ENCODE data around the gene SSU72.
"Not testable (repeated sequence)": the region's sequence is repeated elsewhere in the genome, so short reads cannot be mapped to it uniquely, and the experiment has no call there.

The SSU72 gene

DNA sequence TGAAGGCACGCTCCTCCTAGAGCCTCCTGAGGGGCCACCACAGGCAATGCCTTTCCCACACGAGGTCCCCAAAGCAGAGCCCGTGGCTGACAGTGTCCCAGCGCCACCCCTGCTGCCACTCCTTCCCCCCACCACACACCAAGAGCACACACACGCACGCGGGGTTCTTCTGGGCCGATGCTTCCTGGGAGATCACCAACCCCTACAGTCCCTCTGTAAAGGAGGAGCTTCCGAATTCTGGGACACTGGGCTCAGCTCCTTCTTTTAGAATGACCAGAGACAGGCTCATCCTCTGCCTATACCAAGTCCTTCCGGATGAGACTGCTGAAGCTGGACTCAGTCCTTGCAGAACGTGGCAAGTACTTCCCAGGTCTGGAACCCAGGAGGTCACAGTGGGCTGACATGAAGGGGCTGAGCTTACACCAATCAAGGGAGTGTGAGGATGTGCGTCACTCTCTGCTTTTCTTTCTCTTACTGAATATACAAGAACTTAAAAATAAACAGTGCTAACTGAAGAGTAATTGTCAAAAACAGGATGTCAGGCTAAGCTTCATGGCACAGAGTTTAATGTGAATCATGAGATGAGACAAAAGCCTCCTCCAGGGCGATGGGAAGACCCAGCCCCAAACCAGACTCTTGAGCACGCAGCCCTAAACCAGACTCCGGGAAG is 12.7 kb downstream of the SSU72 start:
- no peak for DNase-seq (ENCODE audit: low read depth in 1 of 2, low spot score in 1 of 2)

DNA sequence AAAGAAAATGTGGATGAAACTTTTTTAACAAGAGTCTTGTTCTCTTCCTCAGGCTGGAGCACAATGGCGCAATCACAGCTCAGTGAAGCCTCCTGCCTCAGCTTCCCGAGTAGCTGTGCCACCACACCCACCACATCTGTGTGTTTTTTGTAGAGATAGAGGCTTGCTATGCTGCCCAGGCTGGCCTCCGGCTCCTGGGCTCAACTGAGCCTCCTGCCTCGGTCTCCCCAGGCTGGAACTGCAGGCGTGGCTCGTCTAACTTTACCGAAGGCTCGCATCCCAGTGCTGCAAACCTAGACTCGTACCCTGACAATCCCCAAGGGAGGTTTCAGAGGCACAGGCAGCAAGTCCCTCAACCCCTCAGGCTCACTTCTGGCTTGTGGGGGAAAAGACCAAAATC is 14.5 kb downstream of the SSU72 start:
- DNase-seq (ENCODE audit: low read depth in 1 of 2, low spot score in 1 of 2) = no peak

DNA sequence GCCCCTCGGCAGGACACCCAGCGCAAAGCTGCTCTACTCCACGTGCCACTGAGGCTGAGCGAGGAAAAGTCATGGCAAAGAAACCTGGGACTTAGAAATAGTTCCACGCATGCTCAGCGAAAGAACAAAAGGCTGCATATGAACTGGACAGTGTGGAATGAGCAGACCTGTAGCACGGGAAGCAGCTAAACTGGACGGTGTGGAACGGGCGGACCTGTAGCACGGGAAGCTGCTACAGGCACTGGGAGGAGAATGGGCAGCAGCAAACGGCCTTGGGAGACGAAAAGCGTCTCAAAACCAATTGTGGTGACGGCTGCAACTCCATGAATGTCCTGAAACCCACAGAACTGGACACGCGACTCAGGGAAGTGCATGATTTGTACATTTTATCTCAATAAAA is 15.6 kb downstream of the SSU72 start:
- DNase-seq (ENCODE audit: low read depth in 1 of 2, low spot score in 1 of 2) = no peak

DNA sequence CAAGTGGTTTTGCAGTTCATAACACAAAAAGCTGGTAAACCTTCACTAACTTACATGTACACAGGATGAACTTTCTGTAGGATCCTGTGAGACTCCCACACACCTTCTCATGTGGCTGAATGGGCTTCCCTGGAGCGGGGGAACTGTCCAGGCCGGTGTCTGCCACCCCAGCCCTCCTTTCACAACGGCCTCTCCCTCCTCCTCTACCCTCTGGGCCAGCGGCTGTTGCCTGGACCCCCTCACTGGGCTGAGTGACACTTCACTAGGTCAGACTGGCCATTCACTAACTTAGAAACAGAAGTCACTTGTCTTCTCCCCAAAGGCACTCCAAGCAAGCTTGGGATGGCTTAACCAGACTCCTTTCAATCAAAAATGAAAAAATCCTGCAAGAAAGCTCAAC is 16.1 kb downstream of the SSU72 start:
- DNase-seq (ENCODE audit: low read depth in 1 of 2, low spot score in 1 of 2) = no peak

DNA sequence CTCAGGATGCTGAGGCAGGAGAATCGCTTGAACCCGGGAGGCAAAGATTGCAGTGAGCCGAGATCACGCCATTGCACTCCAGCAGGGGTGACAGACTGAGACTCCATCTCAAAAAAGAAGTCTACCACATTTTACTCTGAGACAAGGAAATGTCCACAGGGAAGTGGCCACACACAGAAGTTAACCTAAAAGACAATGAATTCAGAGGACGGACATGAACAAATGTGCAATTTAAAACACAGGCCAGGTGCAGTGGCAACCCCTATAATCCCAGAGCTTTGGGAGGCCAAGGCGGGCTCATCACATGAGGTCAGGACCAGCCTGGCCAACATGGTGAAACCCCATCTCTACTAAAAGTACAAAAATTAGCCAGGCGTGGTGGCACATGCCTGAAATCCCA is 17.0 kb downstream of the SSU72 start:
- not testable (repeated sequence) for DNase-seq (ENCODE audit: low read depth in 1 of 2, low spot score in 1 of 2)

DNA sequence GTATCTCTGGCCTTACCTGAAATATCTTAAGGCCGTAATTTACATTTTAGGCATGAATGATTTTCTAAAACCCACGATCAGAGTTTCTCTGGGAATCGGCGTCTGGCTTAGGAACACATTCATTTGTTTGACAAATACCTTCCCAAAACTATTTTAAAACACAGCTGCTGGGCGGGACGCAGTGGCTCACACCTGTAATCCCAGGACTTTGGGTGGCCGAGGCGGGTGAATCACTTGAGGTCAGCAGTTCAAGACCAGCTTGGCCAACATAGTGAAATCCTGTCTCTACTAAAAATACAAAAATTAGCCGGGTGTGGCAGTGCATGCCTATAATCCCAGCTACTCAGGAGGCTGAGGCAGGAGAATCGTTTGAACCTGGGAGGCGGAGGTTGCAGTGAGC is 17.7 kb downstream of the SSU72 start:
- DNase-seq (ENCODE audit: low read depth in 1 of 2, low spot score in 1 of 2) = not testable (repeated sequence)

DNA sequence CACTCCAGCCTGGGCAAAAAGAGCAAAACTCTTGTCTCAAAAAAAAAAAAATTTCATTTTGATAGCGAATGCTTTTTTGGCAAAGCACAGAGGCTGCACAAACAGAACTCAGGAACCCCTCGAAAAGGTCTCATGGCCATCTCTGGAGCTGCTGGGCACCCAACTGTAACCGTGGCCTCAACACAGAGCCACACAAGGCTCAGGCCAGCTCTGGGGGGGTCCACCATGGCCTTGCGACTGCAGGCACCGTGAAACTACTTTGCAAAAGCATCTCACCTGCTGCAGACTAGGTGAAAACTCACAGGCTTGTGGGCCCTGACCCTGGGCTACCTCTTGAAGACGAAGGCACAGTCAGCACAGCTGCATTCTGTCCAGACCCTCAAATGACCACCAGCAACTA is 18.2 kb downstream of the SSU72 start:
- no peak for DNase-seq (ENCODE audit: low read depth in 1 of 2, low spot score in 1 of 2)

DNA sequence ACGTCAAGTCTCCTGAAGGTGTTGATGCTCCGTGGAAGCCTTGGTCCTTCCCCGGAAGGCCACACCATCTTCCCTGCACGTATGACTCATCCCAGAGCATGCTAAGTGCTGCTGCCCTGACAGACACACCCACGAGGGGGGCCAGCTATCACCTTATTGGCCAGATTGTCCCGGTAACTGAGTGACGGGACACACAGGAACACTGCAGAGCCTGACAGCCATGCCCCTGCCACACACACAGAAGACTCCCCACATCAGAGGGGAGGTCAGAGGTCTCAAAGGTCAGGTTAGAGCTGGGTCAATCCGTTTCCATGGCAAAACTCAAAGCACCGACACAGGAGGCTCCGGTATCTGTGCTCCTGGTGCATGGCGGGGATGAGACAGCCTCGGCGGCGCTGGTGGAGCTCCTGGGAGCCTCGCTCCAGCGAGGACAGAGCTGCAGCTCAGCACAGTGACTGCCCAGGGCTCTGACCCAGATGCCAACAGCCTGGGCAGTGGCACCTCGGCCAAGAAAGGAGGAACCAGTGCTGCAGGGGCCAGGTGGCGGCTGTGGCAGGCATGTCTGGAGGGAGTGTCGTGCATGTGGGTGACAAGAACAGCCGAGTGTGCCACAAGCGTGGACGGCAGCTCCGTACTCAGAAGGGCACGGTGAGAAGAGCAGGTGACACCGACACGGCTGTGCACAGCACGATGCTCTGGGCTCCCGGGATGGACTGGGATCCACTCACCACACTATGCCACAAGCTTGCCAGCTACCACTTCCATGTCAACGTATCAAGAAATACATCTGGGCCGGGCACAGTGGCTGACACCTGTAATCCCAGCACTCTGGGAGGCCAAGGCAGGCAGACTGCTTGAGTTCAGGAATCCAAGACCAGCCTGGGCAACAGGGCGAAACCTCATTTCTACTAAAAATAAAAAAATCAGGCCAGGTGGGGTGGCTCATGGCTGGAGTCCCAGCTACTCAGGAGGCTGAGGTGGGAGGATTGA is 19.4 kb downstream of the SSU72 start:
- DNase-seq (ENCODE audit: low read depth in 1 of 2, low spot score in 1 of 2) = no peak

DNA sequence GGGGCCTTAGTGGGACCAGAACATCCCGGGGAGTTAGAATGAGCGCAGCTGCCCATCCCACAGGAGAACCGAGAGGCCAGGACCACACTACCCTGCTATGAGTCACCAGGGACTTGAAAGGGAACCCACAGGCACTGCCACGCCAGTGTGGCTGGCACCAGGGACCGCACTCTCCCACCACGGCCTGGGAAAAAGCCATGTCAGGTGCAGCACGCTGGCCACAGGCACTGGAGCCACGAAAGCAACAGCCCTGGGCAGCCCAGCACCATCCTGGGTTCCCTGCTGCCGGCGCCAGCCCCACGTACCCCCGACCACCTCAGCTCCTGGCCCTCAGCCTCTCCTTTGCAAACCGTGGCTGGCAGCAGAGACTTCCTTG is 20.1 kb downstream of the SSU72 start:
- no peak for DNase-seq (ENCODE audit: low read depth in 1 of 2, low spot score in 1 of 2)

DNA sequence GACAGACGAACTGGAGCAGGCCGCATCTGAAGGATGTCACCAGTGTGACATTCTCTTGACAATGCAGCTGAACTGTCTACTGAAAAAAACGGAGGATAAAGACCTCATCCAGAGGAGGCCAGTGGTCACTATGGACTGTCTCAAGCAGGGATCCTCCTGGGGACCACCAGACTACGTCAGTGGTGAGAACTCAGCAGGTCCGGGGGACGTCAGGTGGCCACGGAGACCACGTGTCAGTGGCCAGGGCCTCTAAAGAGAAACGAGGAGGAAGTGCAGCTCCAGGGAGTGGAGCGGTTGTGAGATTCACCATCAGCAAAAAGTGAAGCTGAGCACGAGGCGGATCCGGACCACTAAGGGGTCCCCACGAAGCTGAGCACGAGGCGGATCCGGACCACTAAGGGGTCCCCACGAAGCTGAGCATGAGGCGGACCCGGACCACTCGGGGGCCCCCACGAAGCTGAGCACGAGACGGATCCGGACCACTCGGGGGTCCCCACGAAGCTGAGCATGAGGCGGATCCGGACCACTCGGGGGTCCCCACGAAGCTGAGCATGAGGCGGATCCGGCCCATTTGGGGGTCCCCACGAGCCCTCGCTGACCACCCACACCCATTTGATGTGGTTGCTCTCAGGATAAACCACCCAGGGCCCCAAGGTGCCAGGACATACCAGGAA is 20.7 kb downstream of the SSU72 start:
- DNase-seq (ENCODE audit: low read depth in 1 of 2, low spot score in 1 of 2) = no peak

DNA sequence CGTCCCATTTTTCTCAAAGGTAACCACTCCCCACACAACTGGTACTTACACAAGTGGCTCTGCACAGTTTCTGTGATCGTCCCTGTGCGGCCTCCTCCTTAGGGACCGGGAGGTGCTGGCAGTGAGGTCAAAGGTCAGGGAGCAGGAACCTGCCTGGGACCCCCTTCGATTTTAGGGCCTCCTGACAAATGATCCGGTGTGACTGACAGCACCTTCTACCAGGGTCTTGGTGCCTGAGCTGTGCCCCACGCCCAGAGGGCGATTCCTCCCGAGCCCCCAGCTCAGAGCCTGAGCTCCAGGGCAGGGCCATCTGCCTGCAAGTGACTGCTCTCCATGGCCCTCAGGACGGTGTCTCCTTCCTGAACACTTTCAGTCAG is 22.4 kb downstream of the SSU72 start:
- DNase-seq (ENCODE audit: low read depth in 1 of 2, low spot score in 1 of 2) = no peak

DNA sequence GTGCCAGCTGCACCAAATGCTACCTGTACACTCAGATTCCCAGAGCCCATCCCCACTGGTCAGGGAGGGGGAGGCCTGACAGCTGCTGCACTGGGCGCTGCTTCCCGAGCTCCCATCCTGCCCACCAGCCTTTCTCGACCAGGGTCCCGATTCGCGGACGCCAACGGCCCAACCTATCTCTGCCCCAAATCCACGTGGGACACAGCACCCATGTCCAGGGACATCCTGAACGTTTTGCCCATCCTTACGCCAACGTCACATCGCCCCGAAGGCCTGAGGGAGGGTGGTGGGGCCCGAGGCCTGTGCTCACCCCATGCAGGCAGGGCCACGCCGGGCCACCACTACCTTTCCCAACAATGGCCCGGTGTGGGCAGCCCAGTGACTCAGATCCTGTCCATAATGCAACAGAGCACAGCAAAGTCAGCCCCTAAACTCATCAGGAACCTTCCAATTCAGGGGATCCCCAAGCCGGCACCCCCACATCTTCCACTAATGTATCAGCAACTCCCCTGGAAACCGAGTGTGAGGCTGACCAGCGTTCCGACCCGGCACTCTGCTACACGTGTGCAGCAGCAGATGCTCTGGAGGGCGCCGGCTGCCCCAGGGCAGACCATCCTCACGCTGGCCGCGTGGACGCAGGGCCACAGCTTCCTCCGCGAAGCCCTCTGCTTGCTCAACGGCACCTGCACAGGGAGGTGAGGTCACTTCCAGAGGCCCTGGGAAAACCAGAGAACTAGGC is 23.0 kb downstream of the SSU72 start:
- no peak for DNase-seq (ENCODE audit: low read depth in 1 of 2, low spot score in 1 of 2)

DNA sequence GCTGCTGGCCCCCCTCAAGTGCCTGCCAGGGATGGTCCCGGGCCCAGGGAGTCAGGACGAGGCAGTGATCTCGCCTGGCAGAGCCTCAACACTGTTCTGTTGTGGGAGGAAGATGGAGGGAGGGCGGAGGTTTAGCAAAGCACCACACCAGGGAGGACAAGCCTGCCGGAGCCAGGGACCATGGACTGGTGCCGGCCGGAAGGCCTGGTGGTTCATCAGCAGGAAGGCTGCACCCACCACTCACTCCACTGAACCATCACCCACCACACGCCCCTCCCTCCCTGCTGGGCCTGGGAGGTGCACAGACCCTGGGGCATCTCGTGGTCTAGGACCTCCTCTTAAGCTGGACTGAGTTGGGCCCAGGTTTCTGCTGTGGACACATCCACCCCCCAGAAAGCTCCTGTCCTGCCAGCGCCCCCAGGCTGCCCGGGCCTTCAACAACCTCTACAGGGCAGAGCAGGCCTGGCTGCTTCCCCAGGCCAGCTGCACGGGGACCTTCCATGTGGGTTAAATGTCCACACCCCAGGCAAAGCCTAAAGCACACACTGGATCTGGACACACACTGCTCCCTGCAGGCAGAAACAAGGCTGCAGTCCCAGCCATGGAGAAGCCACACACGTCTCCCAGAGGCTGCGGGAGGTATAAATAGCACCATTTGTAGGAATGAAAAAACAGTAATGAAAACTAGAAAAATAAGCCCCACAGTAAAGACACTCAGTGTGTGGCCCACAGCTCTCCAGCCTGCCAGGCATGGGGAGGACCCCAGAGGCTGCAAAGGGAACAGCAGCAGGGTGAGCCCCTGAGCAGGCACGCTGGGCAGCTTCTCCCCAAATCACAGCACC is 23.9 kb downstream of the SSU72 start:
- no peak for DNase-seq (ENCODE audit: low read depth in 1 of 2, low spot score in 1 of 2)

DNA sequence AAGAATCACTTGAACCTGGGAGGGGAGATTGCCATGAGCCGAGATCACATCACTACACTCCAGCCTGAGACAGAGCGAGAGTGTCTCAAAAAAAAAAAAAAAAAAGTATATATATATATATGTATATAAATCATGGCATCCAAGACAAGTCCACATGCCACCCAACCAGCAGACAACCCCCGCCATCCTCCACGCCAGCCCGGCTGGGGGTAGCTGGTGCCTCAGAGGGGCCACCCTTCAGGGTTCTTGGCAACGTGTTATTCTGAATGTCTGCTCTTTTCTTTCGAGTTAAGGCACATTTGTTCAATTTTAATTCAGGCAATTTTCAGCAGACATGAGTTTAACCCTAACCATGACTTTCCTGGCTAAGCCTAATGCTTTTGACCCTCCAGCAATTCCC is 24.6 kb downstream of the SSU72 start:
- no peak for DNase-seq (ENCODE audit: low read depth in 1 of 2, low spot score in 1 of 2)

DNA sequence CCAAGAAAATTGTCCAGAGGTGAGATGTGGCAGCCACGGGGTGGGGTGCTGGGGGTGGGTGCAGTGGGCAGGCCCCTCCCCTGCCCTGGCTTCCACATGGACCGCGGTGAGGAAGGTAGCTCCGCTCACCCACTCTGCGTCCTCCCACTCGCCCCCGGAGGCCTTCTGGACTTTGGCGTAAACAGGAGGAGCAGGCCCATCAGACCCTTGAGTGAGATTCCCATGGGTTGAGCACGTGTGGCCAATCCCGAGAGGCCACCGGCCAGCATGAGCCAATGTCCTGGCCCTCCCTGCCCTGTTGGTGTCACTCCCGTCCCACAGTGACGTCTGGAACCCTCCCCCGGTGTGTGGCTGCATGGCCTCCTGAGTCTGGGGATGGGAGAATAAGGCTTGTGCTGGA is 26.1 kb downstream of the SSU72 start:
- DNase-seq (ENCODE audit: low read depth in 1 of 2, low spot score in 1 of 2) = no peak

DNA sequence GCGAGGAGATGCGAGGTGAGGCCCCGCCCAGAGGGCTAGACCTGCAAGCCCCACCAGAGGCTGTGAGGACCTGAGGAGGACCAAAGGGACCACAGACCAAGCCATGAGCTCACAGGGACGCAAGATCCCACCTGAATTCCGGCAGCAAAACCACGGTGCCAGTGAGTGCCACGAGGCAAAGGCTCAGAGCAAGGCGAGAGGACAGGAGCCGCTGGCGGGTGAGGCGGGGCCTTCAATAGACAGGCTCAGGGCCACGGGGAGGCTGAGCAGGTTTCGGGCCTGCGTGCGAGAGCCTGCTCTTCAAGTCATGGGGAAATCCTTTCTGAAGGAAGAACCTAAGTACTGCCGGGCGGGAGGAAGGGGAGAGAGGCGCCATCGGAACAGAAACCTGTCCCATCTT is 27.2 kb downstream of the SSU72 start:
- no peak for DNase-seq (ENCODE audit: low read depth in 1 of 2, low spot score in 1 of 2)

DNA sequence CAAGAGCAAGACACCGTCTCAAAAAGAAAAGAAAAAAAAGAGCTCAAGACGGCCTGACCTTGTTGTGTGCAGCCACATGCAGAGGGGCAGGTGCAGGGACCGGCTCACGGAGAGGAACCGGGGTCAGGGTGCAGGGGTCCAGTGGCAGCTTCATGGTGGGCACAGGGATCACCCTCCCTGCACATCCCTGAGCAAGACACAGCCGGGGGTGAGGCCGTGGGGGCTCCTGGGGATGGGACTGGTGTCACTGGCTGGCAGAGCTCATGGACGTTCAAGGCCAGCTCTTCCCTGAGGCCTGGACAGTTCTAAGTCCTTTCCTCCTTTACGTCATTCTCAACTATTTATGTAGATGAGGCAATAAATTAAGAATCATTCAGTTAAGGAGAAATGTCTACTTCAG is 27.7 kb downstream of the SSU72 start:
- DNase-seq (ENCODE audit: low read depth in 1 of 2, low spot score in 1 of 2) = no peak

DNA sequence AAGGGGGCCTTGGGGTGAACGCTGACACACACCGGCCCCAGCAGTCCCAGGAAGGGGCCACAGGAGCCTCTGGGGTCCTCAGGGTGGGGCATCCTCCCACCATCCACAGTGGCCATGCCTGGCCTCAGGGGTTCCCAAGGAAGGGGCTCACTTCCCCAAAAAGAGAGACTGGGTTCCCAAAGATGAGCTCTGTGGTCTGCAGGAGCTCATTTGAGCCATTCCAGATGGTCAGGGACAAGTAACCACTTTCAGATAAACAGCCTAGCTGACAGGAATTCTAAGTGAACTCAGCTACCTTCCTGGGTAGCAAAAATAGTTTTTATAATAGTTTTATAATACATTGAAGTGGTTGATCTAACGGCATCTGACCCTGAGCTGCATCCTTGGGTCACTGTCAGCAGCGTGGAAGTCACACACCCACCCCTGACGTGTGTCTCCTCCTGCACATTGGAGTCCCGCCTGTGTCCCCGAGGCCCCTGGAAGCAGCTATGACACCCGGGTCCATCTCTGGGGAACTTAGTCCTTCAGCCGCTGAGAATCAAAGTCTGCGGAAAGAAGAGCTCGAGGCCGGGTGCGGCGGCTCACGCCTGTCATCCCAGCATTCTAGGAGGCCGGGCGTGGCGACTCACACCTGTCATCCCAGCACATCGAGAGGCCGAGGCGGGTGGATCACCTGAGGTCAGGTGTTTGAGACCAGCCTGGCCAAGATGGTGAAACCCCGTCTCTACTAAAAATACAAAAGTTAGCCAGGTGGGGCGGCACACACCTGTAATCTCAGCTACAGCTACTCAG is 28.5 kb downstream of the SSU72 start:
- no peak for DNase-seq (ENCODE audit: low read depth in 1 of 2, low spot score in 1 of 2)

DNA sequence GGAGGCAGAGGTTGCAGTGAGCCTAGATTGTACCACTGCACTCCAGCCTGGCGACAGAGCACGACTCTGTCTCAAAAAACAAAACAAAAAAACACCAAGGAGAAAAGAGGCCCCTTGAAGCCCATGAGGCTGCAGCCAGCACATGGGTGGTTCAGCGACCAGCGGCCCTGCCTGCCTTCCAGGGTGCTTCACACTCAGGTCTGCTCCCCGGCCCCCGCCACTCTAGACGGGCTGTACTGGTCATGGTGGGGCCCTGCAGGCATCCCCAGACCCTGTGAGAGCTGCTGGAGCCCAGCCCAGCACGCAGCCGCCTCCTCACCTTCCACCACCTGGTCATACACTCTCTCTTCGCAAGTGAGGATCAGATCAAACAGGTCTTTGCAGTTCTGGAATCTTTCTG is 30.1 kb downstream of the SSU72 start:
- DNase-seq (ENCODE audit: low read depth in 1 of 2, low spot score in 1 of 2) = no peak

DNA sequence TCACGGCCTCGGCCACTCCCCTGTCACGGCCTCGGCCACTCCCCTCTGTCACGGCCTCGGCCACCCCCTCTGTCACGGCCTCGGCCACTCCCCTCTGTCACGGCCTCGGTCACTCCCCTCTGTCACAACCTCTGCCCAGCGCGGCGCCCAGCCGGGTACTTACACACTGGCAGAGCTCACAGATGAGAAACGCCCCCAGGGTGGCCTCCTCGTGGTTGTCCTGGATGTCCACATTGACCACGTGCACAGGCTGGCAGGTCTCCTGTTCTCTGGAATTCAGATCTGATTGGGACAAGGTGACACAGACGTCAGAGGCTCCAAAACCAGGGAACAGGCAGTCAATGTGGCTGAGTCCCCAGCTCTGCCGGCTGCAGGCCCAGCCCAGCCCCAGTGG is 31.0 kb downstream of the SSU72 start:
- DNase-seq (ENCODE audit: low read depth in 1 of 2, low spot score in 1 of 2) = no peak

All from activated CD4-positive, alpha-beta T cell treated with anti-CD3 and anti-CD28 coated beads, Interleukin-2, amount 50 U/mL, for 24 hours (primary cell).